GOT3 (cell line): ENCODE results near the gene CTSH.

ENCODE experiments used
- DNase-seq: peaks from one replicate; lab custom pipeline; 2025; ENCODE audit warnings: mixed read lengths; lab: John Stamatoyannopoulos, UW

Gene CTSH, protein sequence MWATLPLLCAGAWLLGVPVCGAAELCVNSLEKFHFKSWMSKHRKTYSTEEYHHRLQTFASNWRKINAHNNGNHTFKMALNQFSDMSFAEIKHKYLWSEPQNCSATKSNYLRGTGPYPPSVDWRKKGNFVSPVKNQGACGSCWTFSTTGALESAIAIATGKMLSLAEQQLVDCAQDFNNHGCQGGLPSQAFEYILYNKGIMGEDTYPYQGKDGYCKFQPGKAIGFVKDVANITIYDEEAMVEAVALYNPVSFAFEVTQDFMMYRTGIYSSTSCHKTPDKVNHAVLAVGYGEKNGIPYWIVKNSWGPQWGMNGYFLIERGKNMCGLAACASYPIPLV

GRCh38 chr15:78944669-78945407, at the start of gene CTSH:
TSS of gene CTSH (minus strand) at chr15:78945046. CDS start at chr15:78944981, 65 bp downstream.
- DNase-seq = no peak

GRCh38 chr15:78993931-78994530, 49.2 kb upstream of the CTSH start:
- no peak for DNase-seq

- DNase-seq = no peak
Measured at GRCh38 chr15:78993257-78993930, 48.5 kb upstream of the CTSH start.

DNA sequence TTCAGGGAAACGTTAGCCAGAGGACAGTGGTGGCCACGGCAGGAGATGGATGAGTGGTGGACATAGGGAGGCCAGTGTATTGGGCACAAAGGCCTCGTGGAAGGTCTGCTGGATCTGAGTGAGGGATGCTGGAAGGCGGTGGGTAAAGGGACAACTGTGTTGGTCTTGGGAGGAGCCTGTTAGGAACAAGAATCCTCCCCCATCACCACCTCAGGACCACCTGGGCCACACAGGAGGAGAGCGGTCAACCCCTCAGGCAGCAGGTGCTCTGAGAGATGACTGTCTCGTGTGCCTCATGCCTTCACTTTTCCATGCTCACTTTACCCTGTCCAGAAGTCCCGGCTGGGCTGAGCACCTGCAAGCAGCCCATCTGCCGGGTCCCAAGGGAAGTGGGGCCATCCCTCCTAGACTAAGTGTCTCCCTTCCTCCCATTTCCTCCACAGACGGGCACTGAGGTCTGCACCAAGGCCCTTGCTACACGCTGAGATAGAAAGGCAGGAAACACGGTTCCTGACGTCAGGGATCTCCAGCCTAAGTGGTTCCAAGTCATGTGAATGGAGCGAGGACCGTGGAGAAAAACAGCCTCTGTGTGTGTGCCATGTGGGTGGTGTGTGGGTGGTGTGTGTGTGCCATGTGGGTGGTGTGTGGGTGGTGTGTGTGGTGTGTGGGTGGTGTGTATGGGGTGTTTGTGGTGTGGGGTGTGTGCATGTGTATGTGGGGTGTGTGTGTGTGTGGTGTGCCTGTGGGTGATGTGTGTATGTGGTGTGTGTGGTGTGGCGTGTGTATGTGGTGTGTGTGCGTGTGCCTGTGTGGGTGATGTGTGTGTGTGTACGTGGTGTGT, 47.8 kb upstream of the CTSH start:
- no peak for DNase-seq

GRCh38 chr15:78991879-78992278, 47.0 kb upstream of the CTSH start:
- DNase-seq = no peak

DNA sequence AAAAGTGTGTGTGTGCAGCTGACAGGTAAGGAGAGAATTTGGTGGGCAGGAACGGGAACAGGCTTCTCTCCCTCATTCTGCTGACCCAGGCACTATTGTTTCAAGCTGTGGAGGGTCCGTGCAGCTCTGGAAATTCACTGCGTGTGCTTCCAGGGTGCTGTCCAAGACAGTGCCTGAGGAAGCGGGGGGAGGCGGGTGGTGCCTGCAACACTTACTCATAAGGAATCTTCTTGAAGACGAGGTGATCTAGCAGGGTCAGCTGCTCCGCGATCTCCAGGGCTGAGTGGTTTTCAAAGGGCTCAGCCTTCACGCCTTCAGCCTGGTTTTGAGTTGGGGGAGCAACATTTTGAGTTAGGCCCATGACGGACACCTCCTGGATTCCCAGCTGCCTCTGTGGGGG, 46.6 kb upstream of the CTSH start:
- DNase-seq = no peak

GRCh38 chr15:78990278-78990677, 45.4 kb upstream of the CTSH start:
- DNase-seq = no peak

- DNase-seq = no peak
Measured at GRCh38 chr15:78989701-78990240, 44.9 kb upstream of the CTSH start.

DNA sequence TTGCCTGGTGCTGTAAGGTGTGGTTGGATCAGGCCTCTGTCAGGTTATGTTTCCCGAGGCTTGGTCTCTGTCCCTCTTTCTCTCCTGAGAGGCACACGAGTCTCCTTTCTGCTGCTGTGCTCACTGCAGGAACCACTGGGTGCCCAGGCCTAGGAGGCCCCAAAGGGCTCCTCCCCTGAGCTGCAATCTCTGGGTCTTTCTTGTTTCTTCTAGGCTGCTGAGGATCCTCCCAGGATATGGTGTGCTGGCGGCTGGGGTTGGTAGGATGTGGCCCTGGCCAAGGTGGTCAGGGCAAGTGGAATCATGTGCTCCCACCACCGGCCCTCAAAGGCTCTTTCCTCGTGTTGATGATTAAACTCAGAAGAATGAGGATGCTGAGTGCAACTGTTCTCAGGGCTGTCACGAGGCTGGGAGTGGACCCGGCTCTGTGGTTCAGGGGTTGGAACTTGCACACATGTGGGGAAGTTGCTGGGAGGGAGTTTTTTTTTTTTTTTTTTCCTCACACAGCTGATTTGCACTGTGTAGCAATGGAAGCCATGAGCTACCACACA, 43.6 kb upstream of the CTSH start:
- no peak for DNase-seq

- no peak for DNase-seq
Measured at GRCh38 chr15:78987556-78988360, 42.9 kb upstream of the CTSH start.

DNA sequence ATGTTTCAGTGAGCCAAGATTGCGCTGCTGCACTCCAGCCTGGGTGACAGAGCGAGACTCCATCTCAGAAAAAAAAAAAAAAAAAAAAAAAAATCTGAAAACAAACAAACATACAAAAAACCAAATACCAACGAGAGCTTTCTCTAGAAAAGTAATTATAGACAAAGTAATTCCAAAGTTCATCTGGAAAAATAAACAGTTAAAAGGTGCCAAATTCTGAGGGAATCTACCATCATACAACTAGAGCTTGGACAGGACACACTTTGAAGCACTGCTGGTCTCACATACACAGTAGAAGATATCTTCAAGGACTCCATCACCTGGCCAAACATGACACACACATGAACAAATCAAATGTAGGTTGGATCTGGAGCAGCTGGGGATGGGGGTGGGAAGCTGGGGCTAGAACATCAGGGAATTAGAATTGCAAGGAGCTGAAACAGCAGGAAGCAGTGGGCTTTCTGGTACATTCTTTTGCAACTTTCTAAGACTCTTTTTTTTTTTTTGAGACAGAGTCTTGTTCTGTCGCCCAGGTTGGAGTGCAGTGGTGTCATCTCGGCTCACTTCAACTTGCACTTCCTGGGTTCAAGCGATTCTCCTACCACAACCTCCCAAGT, 41.1 kb upstream of the CTSH start:
- DNase-seq = no peak

DNA sequence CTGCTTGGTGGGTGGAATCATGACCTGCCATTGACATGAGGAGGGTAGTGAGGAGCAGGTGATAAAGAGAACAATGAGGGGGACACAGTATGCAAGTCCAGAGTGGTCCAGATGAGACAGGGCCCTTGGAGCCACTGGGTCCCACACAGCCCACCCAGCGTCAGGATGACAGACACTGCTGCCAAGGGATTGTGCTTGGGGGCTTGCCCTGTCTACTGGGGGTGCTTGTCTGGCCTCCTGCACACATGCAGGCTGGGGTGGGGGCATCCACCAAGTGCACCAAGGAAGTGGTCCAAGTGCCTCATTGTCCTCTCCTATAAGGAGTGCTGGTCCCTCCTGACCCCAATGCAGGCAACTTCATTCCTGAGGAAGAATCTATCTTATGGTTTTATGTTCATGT, 39.2 kb upstream of the CTSH start:
- DNase-seq = no peak

GRCh38 chr15:78983146-78983918, 38.5 kb upstream of the CTSH start:
- DNase-seq = no peak

GRCh38 chr15:78982736-78983135, 37.9 kb upstream of the CTSH start:
- DNase-seq = no peak

DNA sequence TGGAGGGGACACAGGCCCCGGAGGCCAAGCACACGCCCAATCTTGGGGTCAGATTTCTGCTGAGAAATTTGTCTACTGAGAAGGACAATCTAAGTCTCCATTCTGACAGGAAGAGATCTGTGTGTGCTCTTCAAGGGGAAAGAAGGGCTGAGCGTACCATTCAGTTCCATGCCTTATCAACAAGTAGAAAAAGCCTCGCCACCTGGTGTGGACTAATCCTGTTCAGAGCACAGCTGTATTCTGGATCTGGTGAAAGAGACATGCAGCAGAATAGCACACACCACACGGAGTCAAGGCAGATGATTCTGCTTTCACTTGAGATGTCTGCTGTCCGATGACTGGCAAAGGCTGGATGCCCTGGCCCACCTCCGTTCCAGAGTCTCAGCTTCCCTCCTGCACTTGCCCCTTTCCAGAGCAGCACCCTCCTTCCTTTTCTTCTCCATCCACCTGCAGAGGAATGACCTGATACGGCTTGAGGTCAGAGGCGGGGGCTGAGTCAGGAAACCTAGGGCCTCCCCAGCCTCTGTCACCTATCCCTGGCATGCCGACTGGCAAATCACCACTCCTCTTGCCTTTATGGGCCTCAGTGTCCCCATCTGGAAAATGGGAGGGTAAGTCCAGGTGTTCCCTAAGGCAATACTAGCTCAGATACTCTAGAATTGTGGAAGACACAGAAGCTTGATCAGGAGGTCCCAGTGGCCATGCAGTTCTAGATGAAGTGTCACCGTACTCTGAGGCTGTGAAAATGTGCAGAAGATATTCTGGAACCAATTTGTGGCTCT, 36.9 kb upstream of the CTSH start:
- DNase-seq = no peak

DNA sequence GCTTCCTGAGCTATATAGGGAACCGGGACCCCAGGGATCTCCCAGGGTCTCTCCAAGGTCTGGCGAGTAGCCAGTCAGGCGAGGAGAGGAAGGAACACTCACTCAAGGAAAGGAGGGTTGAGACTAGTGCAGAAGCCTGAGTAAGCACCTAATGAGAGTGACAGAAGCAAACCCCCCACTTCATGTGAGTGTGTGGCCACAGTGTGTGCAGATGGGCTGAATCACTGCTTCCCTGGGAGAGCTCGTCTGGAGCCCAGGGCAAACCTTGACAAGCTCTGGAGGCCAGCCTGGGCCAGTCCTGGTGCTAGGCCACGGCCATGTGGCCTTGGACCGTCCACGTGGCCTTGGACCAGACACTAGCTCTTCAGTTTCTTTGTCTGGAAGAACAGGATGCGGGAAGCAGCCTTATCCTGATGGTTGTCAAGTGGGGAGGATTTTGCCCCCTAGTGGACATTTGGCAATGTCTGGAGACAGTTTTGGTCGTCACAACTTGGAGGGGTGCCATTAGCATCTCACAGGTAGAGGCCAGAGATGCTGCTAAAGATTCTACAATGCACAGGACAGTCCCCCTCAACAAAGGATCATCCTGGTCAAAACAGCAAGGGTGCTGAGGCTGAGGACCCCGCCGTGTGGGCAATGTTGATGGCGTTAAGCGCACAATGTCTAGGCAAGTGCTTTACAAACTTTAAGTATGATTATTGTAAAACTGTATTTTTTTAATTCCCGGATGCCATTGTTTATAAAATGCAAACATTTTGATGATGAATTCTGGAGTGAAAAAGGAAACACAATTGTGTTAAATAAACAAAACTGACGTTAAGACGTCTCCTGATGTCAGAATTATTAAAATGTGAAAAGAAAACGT, 34.8 kb upstream of the CTSH start:
- no peak for DNase-seq

GRCh38 chr15:78978601-78979179, 33.8 kb upstream of the CTSH start:
- no peak for DNase-seq
